IPS-18a (cell line): Measurements from ENCODE around the gene SIN3A.
"Not testable (repeated sequence)": the region's sequence is repeated elsewhere in the genome, so short reads cannot be mapped to it uniquely, and the experiment has no call there.

Experiments used
- H3K27ac ChIP-seq: one replicate; pipeline ENCODE4 v1.5.1; 2013; ENCODE audit warnings: low read length
- H3K27me3 ChIP-seq: one replicate; pipeline ENCODE4 v1.6.1; 2013; ENCODE audit warnings: mild to moderate bottlenecking, low read length; ENCODE audit not compliant: control insufficient read depth, insufficient read depth
- H3K36me3 ChIP-seq: one replicate; pipeline ENCODE4 v1.6.1; 2013; ENCODE audit warnings: low read depth, low read length; ENCODE audit not compliant: control insufficient read depth
- H3K4me1 ChIP-seq: one replicate; pipeline ENCODE4 v1.6.1; 2013; ENCODE audit warnings: low read depth, low read length; ENCODE audit not compliant: control insufficient read depth
- H3K4me3 ChIP-seq: one replicate; pipeline ENCODE4 v1.5.1; 2013; ENCODE audit warnings: low read length
- H3K9ac ChIP-seq: one replicate; pipeline ENCODE4 v1.6.1; 2013; ENCODE audit warnings: mild to moderate bottlenecking, low read length, moderate library complexity
- H3K9me3 ChIP-seq: one replicate; pipeline ENCODE4 v1.6.1; 2013; ENCODE audit warnings: low read depth, low read length; ENCODE audit not compliant: control insufficient read depth

SIN3A gene

GRCh38 chr15:75420698-75421097 lies 30.8 kb downstream of the SIN3A start:
- Histone ChIP-seq H3K9me3 (no peaks in the 10 kb centered on the region), H3K27ac (no peak overlapping the region), H3K27me3 (no peaks in the 10 kb centered on the region), H3K9ac (no peak overlapping the region), H3K4me3 (no peak overlapping the region), H3K36me3 (peaks cover 45% of the 10 kb centered on the region), H3K4me1 (no peaks in the 10 kb centered on the region)

- H3K4me3 ChIP-seq = no peak overlapping the region
- peaks cover 50% of the 10 kb centered on the region for H3K36me3 ChIP-seq
- H3K27ac ChIP-seq = no peak overlapping the region
- no peaks in the 10 kb centered on the region for H3K4me1 ChIP-seq
- no peak overlapping the region for H3K9ac ChIP-seq
- H3K27me3 ChIP-seq = no peaks in the 10 kb centered on the region
- no peaks in the 10 kb centered on the region for H3K9me3 ChIP-seq
Observed at GRCh38 chr15:75416584-75416983, 34.9 kb downstream of the SIN3A start.

GRCh38 chr15:75410196-75410595 lies 41.3 kb downstream of the SIN3A start:
- no peaks in the 10 kb centered on the region for H3K4me1 ChIP-seq
- H3K36me3 ChIP-seq = peaks cover 83% of the 10 kb centered on the region
- H3K27me3 ChIP-seq = no peaks in the 10 kb centered on the region
- no peak overlapping the region for H3K27ac ChIP-seq
- no peak overlapping the region for H3K9ac ChIP-seq
- H3K4me3 ChIP-seq = no peak overlapping the region
- H3K9me3 ChIP-seq = no peaks in the 10 kb centered on the region

GRCh38 chr15:75407083-75407482 lies 44.4 kb downstream of the SIN3A start:
- no peak overlapping the region for H3K9ac ChIP-seq
- H3K36me3 ChIP-seq = peaks cover 89% of the 10 kb centered on the region
- H3K9me3 ChIP-seq = no peaks in the 10 kb centered on the region
- no peaks in the 10 kb centered on the region for H3K27me3 ChIP-seq
- no peak overlapping the region for H3K27ac ChIP-seq
- H3K4me3 ChIP-seq = no peak overlapping the region
- H3K4me1 ChIP-seq = no peaks in the 10 kb centered on the region

GRCh38 chr15:75403892-75404291 lies 47.6 kb downstream of the SIN3A start:
- Histone ChIP-seq H3K27me3 (no peaks in the 10 kb centered on the region), H3K9ac (no peak overlapping the region), H3K9me3 (no peaks in the 10 kb centered on the region), H3K4me1 (no peaks in the 10 kb centered on the region), H3K36me3 (peaks cover 80% of the 10 kb centered on the region), H3K4me3 (no peak overlapping the region), H3K27ac (no peak overlapping the region)

GRCh38 chr15:75397494-75397893 lies 54.0 kb downstream of the SIN3A start:
- Histone ChIP-seq H3K4me1 (no peaks in the 10 kb centered on the region), H3K9me3 (no peaks in the 10 kb centered on the region), H3K27me3 (no peaks in the 10 kb centered on the region), H3K36me3 (peaks cover 84% of the 10 kb centered on the region), H3K4me3 (no peak overlapping the region), H3K9ac (no peak overlapping the region), H3K27ac (no peak overlapping the region)

GRCh38 chr15:75389791-75390382 lies 61.6 kb downstream of the SIN3A start:
- H3K27me3 ChIP-seq = no peaks in the 10 kb centered on the region
- no peaks in the 10 kb centered on the region for H3K9me3 ChIP-seq
- H3K36me3 ChIP-seq = peaks cover 92% of the 10 kb centered on the region
- H3K9ac ChIP-seq = no peak overlapping the region
- no peaks in the 10 kb centered on the region for H3K4me1 ChIP-seq
- no peak overlapping the region for H3K27ac ChIP-seq
- H3K4me3 ChIP-seq = no peak overlapping the region

GRCh38 chr15:75383986-75384385 lies 67.5 kb downstream of the SIN3A start:
- H3K4me1 ChIP-seq, H3K27ac ChIP-seq, H3K9ac ChIP-seq, H3K27me3 ChIP-seq, H3K4me3 ChIP-seq, H3K9me3 ChIP-seq: not testable (repeated sequence)
- H3K36me3 ChIP-seq = peaks cover 79% of the 10 kb centered on the region

- Histone ChIP-seq H3K27ac (no peak overlapping the region), H3K36me3 (peaks cover 72% of the 10 kb centered on the region), H3K9ac (no peak overlapping the region), H3K9me3 (no peaks in the 10 kb centered on the region), H3K4me1 (no peaks in the 10 kb centered on the region), H3K4me3 (no peak overlapping the region), H3K27me3 (no peaks in the 10 kb centered on the region)
Observed at GRCh38 chr15:75380773-75381172, 70.7 kb downstream of the SIN3A start.

- Histone ChIP-seq H3K9me3 (no peaks in the 10 kb centered on the region), H3K27me3 (no peaks in the 10 kb centered on the region), H3K4me1 (peaks cover 7% of the 10 kb centered on the region), H3K27ac (no peak overlapping the region), H3K36me3 (peaks cover 57% of the 10 kb centered on the region), H3K4me3 (no peak overlapping the region), H3K9ac (no peak overlapping the region)
Observed at GRCh38 chr15:75371901-75372688, 79.4 kb downstream of the SIN3A start.

- peaks cover 7% of the 10 kb centered on the region for H3K4me1 ChIP-seq
- no peak overlapping the region for H3K27ac ChIP-seq
- H3K9me3 ChIP-seq = no peaks in the 10 kb centered on the region
- peaks cover 58% of the 10 kb centered on the region for H3K36me3 ChIP-seq
- no peak overlapping the region for H3K9ac ChIP-seq
- no peak overlapping the region for H3K4me3 ChIP-seq
- H3K27me3 ChIP-seq = no peaks in the 10 kb centered on the region
Observed at GRCh38 chr15:75371486-75371885, 80.0 kb downstream of the SIN3A start.
